Subcutaneous abdominal adipose tissue (tissue), 5 donors: ENCODE data around the gene DGAT2.
"Not testable (repeated sequence)": the region's sequence is repeated elsewhere in the genome, so short reads cannot be mapped to it uniquely, and the experiment has no call there.

Experiments
- H3K27ac ChIP-seq: one replicate; pipeline ENCODE4 v1.7.0; 2013; ENCODE audit warnings: low read depth, mild to moderate bottlenecking, inconsistent platforms, low read length, moderate library complexity
- H3K27me3 ChIP-seq, 5 donors: one replicate each; pipeline ENCODE4 v1.7.0; 2013; ENCODE audit warnings: low read length in 5 of 5, inconsistent platforms in 1 of 5; ENCODE audit not compliant: control insufficient read depth in 5 of 5, insufficient read depth in 4 of 5
- H3K36me3 ChIP-seq, 5 donors: one replicate each; pipeline ENCODE4 v1.7.0; 2013; ENCODE audit warnings: low read length in 5 of 5; ENCODE audit not compliant: control insufficient read depth in 5 of 5, insufficient read depth in 5 of 5
- H3K4me1 ChIP-seq, 5 donors: one replicate each; pipeline ENCODE4 v1.7.0; 2013; ENCODE audit warnings: low read length in 5 of 5, mild to moderate bottlenecking in 3 of 5, moderate library complexity in 1 of 5; ENCODE audit not compliant: control insufficient read depth in 5 of 5, insufficient read depth in 5 of 5
- H3K4me3 ChIP-seq, 5 donors: one replicate each; pipeline ENCODE4 v1.7.0; 2013; ENCODE audit warnings: low read length in 5 of 5, low read depth in 1 of 5
- H3K9ac ChIP-seq, 5 donors: one replicate each; pipeline ENCODE4 v1.7.0; 2013; ENCODE audit warnings: low read length in 5 of 5, mild to moderate bottlenecking in 4 of 5, moderate library complexity in 3 of 5
- H3K9me3 ChIP-seq, 5 donors: one replicate each; pipeline ENCODE4 v1.7.0; 2013; ENCODE audit warnings: low read length in 5 of 5; ENCODE audit not compliant: control insufficient read depth in 5 of 5
- donor health status: healthy.
- donor health status: healthy.
- donor health status: healthy.
- donor health status: healthy.
- donor health status: healthy.

The DGAT2 gene

DNA sequence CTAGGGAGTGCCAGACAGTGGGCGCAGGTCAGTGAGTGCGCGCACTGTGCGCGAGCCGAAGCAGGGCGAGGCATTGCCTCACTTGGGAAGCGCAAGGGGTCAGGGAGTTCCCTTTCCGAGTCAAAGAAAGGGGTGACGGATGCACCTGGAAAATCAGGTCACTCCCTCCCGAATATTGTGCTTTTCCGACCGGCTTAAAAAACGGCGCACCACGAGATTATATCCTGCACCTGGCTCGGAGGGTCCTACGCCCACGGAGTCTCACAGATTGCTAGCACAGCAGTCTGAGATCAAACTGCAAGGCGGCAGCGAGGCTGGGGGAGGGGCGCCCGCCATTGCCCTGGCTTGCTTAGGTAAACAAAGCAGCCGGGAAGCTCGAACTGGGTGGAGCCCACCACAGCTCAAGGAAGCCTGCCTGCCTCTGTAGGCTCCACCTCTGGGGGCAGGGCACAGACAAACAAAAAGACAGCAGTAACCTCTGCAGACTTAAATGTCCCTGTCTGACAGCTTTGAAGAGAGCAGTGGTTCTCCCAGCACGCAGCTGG is 19.8 kb upstream of the DGAT2 start:
- H3K4me3 ChIP-seq, H3K27me3 ChIP-seq: not testable (repeated sequence)

GRCh38 chr11:75754933-75755332 is 13.6 kb upstream of the DGAT2 start:
- not testable (repeated sequence) for H3K27me3 ChIP-seq, H3K9me3 ChIP-seq, H3K27ac ChIP-seq, H3K4me1 ChIP-seq, H3K4me3 ChIP-seq, H3K9ac ChIP-seq, H3K36me3 ChIP-seq

More for the DNA sequence above, 19.8 kb upstream of the DGAT2 start:
- H3K36me3 ChIP-seq, H3K27ac ChIP-seq, H3K9ac ChIP-seq, H3K9me3 ChIP-seq: not testable (repeated sequence)
- peaks cover 0 to 15% (median 13%) of the 10 kb centered on the region in 5 donors for H3K4me1 ChIP-seq

- no peaks in the 10 kb centered on the region for H3K27me3 ChIP-seq
- H3K4me1 ChIP-seq: peaks cover 0 to 18% (median 11%) of the 10 kb centered on the region in 5 donors
- H3K9ac ChIP-seq: no peak overlapping the region
- no peaks in the 10 kb centered on the region for H3K36me3 ChIP-seq
- no peak overlapping the region for H3K27ac ChIP-seq
- H3K9me3 ChIP-seq: no peaks in the 10 kb centered on the region
- no peak overlapping the region for H3K4me3 ChIP-seq
Observed at GRCh38 chr11:75757651-75758050, 10.9 kb upstream of the DGAT2 start.

DNA sequence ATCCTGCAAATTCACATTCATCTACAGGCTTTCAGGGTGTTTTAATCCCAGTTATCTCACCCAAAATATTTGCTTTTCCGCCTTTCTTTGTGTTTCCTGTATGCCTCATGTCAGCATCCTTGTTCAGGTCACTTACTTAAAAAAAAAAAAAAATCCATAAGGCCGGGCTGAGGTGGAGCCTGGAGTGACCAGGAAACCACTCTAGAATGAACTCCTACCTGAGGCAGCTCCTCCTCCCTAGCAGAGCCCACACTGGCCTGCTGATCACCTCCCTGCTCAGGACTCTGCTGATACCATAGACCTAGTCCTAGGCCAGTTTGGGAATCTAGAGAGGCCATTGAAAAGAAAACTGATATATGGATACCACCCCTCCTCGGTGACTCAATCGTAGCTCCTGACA is 8.7 kb upstream of the DGAT2 start:
- no peak overlapping the region for H3K4me3 ChIP-seq
- no peak overlapping the region for H3K9ac ChIP-seq
- no peaks in the 10 kb centered on the region for H3K9me3 ChIP-seq
- H3K27ac ChIP-seq: peak overlapping the region; percentile 85
- H3K4me1 ChIP-seq: peaks cover 4 to 37% (median 31%) of the 10 kb centered on the region in 5 donors
- no peaks in the 10 kb centered on the region for H3K36me3 ChIP-seq
- H3K27me3 ChIP-seq: no peaks in the 10 kb centered on the region

DNA sequence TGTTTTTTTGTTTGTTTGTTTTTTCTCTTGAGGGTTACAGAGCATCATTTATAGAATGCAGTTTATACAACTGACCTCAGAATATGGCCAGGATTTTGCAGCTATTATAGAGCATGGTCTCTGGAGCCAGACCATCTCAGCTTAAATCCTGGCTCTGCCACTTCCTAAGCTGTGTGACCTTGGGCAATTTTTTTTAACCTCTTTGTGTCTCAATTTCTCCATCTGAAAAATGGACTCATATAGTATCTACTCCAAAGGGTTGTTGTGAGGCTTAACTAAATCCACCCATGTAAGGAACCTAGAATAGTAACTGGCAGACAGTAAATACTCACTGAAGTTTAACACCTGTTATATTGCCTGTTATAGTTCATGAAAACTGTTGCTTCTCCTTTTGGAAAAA is 8.3 kb upstream of the DGAT2 start:
- Histone ChIP-seq H3K36me3 (no peaks in the 10 kb centered on the region), H3K4me3 (no peak overlapping the region), H3K4me1 (peaks cover 4 to 42% (median 35%) of the 10 kb centered on the region in 5 donors), H3K9ac (peak overlapping the region in 2 of 5 donors; percentile 6 to 29), H3K27me3 (no peaks in the 10 kb centered on the region), H3K9me3 (no peaks in the 10 kb centered on the region), H3K27ac (peak overlapping the region; percentile 85)

DNA sequence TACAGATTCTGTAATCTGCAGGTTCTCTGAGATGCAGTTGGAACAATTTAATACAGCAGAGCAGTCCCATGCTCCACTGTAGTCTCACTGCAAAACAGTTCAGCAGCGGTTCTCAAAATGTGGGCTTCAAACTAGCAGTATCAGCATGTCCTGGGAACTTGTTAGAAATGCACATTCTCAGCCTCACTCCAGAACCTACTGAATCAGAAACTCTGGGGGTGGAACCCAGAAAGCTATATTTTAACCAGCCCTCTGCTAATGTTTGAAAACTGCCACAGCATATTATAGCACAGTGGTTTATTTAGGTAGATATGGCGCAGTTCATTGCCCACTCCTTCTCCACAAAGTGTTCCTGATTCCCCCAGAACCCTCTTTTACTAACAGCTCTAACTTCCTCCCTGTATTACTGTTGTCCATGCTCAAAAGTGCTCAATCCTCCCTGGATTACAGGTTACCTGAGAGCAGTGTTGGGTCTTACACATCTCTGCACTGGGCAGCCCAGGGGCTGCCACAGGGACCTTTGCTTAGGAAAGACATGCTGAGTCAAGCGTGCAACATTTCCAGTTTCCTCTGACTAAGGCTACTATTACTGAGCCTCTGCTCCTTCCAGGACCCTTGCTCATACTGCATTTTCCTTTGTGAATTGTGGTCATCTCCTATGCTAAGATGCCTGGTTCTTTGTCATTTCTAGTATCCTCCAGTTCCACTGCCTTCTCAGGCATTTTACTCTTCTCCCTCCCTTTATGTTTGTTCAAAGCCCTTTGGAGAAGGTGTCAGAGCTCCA is 7.7 kb upstream of the DGAT2 start:
- Histone ChIP-seq H3K4me3 (no peak overlapping the region), H3K9ac (peak overlapping the region in 2 of 5 donors; percentile 6 to 29), H3K36me3 (no peaks in the 10 kb centered on the region), H3K27me3 (no peaks in the 10 kb centered on the region), H3K27ac (peak overlapping the region; percentile 85), H3K4me1 (peaks cover 4 to 46% (median 37%) of the 10 kb centered on the region in 5 donors), H3K9me3 (no peaks in the 10 kb centered on the region)

DNA sequence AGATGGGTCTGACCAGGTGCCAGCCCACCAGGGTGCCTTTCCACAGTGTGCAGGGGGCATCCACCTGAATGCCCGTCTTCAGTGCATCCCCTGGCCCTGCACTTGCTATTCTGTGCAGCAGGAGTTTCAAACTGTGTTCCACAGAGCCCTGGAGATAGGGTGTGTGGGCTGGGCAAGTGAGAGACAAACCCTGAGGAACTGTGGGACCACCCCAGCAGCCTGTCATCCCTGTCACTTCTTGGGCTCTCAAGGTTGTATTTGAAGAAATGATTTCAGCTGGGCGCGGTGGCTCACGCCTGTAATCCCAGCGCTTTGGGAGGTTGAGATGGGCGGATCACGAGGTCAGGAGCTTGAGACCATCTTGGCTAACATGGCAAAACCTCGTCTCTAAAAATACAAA is 6.4 kb upstream of the DGAT2 start:
- Histone ChIP-seq H3K36me3 (no peaks in the 10 kb centered on the region), H3K4me1 (peaks cover 4 to 59% (median 49%) of the 10 kb centered on the region in 5 donors), H3K9ac (no peak overlapping the region), H3K27ac (peak overlapping the region; percentile 85), H3K27me3 (peaks cover 0 to under 1% (median 0%) of the 10 kb centered on the region in 5 donors), H3K9me3 (no peaks in the 10 kb centered on the region), H3K4me3 (no peak overlapping the region)

GRCh38 chr11:75762885-75763284 is 5.7 kb upstream of the DGAT2 start:
- no peaks in the 10 kb centered on the region for H3K36me3 ChIP-seq
- no peak overlapping the region for H3K4me3 ChIP-seq
- no peaks in the 10 kb centered on the region for H3K9me3 ChIP-seq
- H3K27me3 ChIP-seq: peaks cover 0 to 5% (median 0%) of the 10 kb centered on the region in 5 donors
- H3K27ac ChIP-seq: peak overlapping the region; percentile 99
- peak overlapping the region in 3 of 5 donors; percentile 23 to 56 (median 33) for H3K9ac ChIP-seq
- peaks cover 4 to 66% (median 57%) of the 10 kb centered on the region in 5 donors for H3K4me1 ChIP-seq

GRCh38 chr11:75763846-75764245 is 4.7 kb upstream of the DGAT2 start:
- H3K4me3 ChIP-seq: peak overlapping the region in 1 of 5 donors; percentile 7

DNA sequence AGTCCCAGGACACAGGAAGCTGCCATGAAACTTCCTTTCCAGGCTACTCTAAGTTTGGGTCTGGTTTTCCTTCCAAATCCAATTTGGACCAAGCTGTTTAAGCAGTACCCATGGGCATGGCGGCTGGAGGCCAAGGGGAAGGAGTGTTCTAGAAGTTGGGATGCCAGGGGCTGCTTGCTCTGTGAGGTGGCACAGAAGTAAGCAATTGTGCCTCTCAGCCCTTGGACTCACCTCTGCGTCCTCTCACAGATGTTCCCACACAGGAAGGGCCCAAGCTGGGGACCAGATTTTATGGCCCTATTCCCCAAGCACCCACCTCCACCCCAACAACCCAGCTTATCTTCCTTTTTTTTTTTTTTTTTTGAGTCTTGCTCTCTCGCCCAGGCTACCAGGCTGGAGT is 3.5 kb upstream of the DGAT2 start:
- Histone ChIP-seq H3K27ac (peak overlapping the region; percentile 99), H3K9ac (no peak overlapping the region), H3K27me3 (peaks cover 0 to 5% (median 0%) of the 10 kb centered on the region in 5 donors), H3K36me3 (no peaks in the 10 kb centered on the region), H3K4me1 (peaks cover 4 to 84% (median 78%) of the 10 kb centered on the region in 5 donors), H3K4me3 (no peak overlapping the region), H3K9me3 (no peaks in the 10 kb centered on the region)

More at GRCh38 chr11:75763846-75764245, 4.7 kb upstream of the DGAT2 start:
- H3K4me1 ChIP-seq: peaks cover 4 to 73% (median 66%) of the 10 kb centered on the region in 5 donors
- H3K9me3 ChIP-seq: no peaks in the 10 kb centered on the region
- H3K27me3 ChIP-seq: peaks cover 0 to 5% (median 0%) of the 10 kb centered on the region in 5 donors
- no peaks in the 10 kb centered on the region for H3K36me3 ChIP-seq
- H3K27ac ChIP-seq: peak overlapping the region; percentile 99
- peak overlapping the region in 3 of 5 donors; percentile 7 to 56 (median 43) for H3K9ac ChIP-seq
